HG03196 (cell line): ENCODE measurements around the gene ZIK1.
A peak's percentile ranks its signal among the peaks of the same experiment; 100 is the strongest.

Experiments
- ATAC-seq: cut with Tn5 transposase; IDR thresholded peaks from one replicate; pipeline ENCODE4 v1.9.1; 2021; ENCODE audit not compliant: unreplicated experiment

Gene ZIK1

DNA sequence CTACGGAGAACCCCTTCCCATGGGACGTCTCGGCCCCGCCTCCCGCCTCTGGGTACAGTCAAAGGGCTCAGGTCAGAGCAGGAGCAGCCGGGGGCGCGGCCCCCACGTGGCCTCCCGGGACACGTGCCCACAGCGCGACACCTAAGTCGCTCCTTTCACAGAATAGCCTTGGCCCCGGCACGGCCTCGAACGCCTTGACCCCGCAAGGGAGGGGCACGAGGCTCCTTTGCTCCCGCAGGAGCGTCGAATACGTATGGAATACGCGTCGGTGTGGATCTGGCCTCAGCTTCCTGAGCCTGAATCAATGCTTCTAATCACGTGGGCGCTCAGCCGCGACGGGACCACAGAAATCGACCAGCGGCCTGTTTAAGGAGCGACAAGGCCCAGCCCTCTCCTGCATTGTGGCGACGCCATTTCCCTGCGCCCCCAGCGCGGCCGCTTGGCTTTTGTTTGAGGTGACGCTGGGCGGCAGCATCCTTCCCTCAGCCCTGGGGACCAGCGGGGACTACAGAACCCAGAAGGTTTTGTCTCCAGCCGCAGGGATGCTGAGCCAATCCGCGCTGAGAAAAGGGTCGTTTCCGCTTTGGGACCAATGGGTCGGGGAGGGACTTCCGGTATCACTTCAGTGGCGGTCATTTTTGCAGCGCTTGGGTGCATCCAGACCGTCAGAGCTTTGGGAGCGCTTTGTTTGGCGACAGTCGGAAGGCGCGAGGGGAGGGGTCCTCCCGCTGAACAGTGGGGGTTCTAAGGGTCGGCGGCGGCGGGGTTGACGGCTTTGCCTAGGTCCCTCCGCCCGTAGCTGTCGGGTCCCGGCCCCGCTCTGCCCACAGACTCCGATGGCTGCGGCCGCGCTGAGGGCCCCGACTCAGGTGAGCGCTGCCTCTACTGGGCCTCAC, at the start of gene ZIK1:
Gene ZIK1 (plus strand): TSS at position 625 of the 896 bp plus-strand sequence. CDS start 212 bp downstream, at position 837.
- ATAC-seq = peak; percentile 73

GRCh38 chr19:57537953-57538547, 45.9 kb upstream of the ZIK1 start:
- ATAC-seq = no peak

- no peak for ATAC-seq
Observed at GRCh38 chr19:57546513-57546912, 37.4 kb upstream of the ZIK1 start.

DNA sequence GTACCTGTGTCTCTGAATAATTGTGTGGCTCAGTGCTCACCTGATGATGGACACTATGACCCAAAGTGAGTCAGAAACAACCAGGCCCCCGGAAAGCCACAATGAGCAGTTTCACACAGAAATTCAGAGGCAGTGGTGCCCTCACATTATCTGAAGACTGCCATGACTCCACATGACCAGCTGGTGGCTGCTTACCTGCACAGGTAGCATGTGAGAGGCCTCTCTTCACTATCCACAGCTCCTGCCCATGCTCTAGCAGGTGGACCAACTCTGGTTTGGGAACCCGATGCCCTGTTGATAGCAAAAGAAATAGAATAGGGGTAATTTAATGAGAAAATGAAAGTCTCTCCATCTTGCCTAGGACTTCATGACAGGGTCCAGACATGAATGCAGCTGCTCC, 31.5 kb upstream of the ZIK1 start:
- no peak for ATAC-seq

DNA sequence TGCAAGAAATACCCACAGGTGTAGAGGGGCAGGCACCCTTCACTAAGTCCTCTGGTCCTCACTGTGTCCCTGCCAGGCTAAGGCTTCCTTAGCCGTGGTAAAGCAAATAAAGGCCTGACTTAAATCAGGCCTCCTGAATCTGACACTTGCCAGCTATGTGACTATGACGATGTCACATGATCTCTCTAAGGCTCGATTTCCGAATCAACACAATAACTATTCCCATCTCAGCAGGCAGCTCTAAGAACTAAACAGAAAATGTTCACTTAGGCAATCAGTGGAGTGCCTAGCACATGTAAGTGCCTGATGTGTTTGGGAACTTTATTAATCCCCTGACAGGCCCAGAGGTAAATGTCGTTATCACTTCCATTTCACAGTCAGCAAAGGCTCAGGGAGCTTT, 26.3 kb upstream of the ZIK1 start:
- no peak for ATAC-seq

DNA sequence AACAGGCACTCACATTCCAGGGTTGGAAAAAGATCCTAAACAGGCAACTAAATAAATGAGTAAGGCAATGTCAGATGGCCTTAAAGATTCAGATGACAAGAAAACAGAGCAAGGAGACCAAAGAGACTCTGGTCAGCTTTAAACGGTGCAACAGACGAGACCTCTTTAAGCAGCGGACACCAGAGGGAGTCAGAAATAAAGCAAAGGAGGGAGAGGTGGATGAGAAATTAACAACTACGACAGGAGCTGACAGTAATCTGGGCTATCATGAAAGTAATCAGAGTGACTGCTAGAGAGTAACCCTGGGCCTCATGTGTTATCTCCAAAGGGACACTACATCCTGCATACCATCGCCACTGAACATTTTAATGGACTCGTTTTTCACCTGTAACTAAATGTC, 25.4 kb upstream of the ZIK1 start:
- no peak for ATAC-seq

- ATAC-seq = peak; percentile 23
Observed at GRCh38 chr19:57559008-57559403, 24.9 kb upstream of the ZIK1 start.

DNA sequence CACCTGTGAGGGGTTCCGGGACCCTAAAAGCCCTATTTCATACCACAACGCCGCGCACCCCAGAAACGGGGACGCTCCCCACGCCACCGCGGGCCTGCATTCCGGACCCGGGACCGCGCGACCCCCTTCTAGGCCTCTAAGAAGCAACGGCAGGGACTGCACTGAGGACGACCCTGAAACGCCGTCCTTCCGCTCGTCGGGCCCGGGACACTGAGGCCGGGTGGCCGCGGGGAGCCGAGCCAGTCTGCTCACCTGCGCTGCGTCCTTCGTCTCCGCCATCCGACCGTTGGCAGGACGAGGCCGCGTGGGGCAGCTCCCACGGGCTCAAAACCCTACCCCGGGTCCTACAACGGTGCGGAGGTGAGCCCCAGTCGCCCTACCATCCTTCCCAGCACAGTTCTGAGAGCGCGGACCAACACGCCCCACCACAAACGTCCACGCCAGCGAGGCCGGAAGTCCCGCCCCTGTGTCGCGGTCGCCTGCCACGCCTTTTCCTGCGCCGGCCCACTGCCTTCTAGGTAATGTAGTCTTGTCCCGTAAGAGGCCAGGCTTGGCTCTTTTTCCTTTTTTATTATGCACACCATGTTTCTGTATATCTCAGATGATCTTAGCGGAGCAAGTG, 24.4 kb upstream of the ZIK1 start, which contains the start of gene ZNF550:
Gene ZNF550 (minus strand): TSS at position 460 of the 622 bp plus-strand sequence. CDS start 181 bp downstream, at position 279.
- ATAC-seq = peak; percentile 94

DNA sequence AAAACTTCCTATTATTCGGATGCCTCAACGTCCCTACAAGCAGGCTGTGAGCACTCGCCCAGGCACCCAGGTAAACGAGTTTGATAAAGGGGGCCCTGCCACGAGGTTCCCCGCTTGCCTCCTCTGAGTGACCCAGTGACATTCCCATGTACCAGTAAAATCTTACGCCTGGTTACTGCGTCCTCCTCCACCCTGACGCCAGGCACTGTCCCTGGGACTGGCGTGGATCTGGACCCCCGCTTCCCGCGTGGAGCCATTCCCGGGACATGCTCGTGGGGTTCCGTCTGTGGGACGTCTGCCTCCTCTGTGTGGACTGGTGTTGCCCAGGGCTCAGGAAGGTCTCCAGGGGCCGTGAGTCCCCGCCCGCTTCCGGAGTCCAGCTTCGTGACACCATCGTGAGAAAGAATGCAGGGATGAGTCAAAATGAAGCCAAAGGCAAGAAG, 23.9 kb upstream of the ZIK1 start:
- peak; percentile 10 for ATAC-seq

- ATAC-seq = no peak
Observed at GRCh38 chr19:57563547-57563946, 20.4 kb upstream of the ZIK1 start.

DNA sequence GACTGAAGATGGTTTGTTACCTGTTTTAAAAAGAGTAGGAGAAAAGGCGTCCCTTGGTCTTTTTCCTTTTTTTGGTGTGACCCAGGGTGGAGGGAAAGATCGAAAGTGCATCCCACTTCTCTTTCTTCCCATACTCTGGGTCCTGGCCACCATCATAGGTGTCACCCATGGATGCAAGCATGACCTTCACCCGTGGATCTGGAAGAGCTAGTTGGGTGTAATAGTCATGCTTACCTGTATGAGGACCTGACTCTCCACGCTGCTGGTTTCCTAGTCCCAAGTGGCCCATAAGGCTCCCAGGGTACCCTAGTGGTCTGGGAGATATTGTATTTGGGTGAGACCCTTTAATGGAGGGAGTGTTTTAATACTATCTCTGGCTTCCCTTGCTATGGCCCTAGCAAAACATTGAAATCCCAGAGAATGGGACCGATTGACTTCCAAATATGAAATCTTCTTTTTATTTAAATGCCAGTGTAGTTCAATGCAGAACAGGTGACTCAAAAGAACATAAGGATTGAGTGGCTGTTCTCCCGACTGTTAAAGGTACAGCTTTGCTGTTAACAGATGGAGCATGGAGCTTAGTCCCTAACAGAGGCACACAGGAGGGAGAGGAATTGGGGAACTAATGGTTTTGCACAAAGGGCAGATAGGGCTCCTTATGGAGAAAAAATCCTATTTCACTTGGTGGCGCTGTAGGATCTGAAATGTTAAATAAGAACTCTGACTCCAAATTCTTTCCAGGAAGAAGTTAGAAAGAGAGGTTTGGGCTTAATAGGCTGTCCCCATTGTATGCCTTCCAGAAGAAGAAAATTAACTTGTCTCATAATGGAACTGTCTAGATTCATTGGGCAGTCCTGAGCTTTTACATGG, 17.3 kb upstream of the ZIK1 start:
- no peak for ATAC-seq

- no peak for ATAC-seq
Observed at GRCh38 chr19:57570707-57571106, 13.2 kb upstream of the ZIK1 start.

GRCh38 chr19:57572415-57572947, 11.5 kb upstream of the ZIK1 start:
- ATAC-seq = no peak

DNA sequence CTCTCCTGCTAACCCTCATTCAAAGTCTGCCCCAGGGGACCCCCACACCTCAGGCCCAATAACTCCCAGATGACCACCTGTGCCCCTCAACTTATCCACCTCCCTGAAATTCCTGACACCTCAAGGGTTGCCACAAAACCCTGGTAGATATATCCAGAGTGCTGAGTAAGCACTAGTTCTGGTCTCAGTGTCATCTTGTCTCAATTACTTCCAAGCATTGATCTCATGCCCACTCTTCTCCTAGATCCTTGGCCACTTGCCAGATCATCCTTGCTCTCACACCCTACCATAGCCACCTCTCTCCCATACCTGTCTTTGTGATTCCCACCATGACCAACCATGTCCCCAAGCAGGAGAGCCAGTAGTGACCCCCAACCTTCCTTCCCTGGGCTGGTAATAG, 7.3 kb upstream of the ZIK1 start:
- no peak for ATAC-seq

DNA sequence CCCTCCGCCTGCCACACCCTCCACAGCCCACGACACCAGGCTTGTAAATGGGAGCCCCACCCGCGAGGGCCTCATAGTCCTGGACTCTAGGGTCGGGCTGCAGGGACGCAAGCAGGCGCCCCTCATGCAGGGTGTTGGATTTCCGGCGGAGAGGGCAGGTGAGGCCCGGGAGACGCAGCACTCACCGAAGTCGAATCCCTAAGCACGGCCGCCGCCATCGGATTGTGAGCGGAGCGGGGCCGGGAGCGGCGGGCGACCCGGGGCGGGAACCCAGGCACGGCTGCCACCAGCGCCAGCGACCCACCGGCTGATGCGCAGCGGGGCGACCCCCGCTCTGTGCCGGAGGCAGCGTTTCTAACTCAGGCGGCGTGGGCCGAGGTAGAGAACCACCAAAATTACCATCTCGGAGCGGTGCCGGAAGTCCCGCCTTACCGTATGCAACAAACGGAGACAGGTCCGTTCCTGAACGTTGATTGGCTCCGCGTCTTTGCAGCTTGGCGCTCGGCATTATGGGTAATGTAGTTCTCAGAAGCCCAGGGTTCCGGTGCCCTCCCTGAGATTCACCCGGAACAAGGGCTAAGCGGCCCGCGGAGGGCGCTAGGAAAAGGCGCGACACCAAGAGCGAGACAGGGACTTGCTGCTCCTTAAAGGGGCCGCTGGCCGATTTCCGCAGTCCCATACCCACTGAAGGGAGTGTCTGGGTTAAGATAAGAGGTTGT, 5.3 kb upstream of the ZIK1 start, which contains the start of gene ZNF416:
Gene ZNF416 (minus strand): TSS at position 425 of the 719 bp plus-strand sequence. CDS start 207 bp downstream, at position 218.
- ATAC-seq = peak; percentile 92

- no peak for ATAC-seq
Observed at GRCh38 chr19:57583104-57583520, 833 bp upstream of the ZIK1 start.

DNA sequence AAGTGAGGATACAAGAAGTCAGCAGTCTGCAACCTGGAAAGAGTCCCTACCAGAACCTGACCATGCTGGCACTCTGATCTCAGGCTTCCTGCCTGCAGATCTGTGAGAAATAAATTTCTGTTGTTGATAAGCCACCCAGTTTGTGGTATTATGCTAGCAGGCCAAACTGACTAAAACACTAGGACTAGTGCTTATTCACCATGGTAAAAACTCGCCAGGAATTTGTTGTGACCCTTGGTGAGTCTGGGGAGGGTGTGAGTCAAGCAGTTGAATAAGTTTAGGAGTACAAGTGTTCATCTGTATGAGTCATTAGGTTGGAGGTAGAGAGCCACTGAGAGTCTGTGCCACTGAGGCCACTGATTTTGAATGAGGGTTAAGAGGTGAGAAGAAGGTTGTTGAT, 3.6 kb downstream of the ZIK1 start:
- ATAC-seq = no peak

GRCh38 chr19:57599377-57599760, 15.4 kb downstream of the ZIK1 start:
- ATAC-seq = no peak

- ATAC-seq = peak; percentile 96
Observed at GRCh38 chr19:57599761-57600383, 15.9 kb downstream of the ZIK1 start, which contains the start of gene ZNF530. Gene ZNF530 (plus strand): TSS chr19:57599885. CDS start chr19:57604346, 4,461 bp downstream.
